ENCODE data around the gene TSPAN4.

Gene TSPAN4

DNA sequence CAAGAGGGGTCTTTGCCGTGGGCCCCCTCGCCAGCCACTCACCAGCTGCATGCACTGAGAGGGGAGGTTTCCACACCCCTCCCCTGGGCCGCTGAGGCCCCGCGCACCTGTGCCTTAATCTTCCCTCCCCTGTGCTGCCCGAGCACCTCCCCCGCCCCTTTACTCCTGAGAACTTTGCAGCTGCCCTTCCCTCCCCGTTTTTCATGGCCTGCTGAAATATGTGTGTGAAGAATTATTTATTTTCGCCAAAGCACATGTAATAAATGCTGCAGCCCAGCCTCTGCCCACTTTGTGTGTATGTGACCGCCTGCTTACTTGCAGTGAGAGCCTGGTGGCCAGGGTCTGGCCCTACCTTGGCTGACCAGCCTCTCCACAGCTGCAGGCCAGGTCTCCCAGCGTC lies 17.7 kb upstream of the TSPAN4 start:
- no peak for DNase-seq

DNA sequence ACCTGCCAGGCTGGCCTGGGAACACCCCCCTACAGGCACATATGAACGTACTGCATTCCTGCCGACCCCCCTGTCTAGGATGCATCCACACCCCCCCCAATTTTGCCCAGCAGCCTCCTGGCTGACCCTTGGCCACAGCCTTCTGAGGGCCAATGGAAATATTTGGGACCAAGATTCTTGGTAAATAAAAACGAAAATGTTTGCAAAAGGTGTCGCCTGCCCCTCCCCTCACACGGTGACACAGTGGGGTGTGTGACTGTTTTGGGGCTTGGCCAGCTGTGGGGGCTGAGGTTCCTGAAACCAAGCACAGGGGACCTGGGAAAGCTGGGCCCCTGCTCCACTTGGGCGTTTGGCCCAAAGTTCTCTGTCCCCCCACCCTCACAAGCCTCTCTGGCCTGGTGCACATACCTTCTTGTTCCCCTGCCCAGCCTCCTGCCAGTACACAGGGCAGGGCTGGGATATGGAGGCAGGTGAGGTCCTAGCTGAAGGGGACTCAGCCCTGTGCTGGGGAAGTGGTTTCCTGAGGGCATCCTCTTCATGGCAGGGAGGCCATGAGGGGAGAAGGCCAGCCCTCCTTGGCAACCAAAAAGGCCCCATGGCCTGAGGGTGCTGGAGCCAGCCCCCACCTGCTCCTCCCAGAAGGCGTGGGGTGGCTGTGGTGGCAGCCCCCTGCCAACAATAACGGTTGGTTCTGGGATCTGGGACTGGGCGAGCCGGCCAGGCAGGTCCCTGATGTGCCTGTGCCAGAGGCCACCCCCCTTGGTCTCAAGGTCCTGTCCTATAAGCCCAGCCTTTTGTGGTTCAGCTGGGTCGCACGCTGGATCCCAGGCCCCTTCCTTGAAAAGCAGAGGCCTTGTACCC lies 17.1 kb upstream of the TSPAN4 start:
- no peak for DNase-seq

DNA sequence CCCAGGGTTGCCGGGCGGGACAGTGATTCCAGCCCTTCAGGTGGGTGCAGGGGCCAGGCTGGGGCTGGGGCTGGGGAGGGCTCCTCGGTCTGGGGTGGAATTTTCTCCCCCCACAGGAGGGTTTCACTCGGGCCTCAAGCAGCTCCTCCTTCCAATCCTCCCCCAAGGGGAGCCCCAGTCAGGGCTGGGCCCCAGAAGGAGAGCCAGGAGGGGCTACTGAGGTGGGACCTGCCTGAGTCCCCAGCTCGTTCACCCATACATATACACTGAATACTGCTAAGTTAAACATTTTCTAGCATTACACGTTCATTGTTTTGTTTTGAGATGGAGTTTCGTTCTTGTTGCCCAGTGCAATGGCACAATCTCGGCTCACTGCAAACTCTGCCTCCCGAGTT lies 16.4 kb upstream of the TSPAN4 start:
- no peak for DNase-seq

DNA sequence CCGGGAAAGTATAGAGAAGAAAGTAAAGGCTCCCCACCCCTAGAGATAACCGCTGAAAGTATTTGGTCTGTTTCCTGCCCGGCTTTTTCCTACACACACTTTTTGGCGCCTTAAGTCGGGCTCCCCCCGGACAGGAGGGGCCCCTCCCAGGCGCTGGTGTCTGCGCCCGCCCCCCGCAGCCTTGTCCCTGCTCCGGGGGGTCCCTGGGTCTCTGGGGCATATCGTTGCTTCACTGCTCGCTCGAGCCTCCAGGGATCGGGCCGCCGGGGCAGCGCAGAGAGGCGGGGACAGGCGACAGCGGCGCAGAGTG lies 15.9 kb upstream of the TSPAN4 start:
- no peak for DNase-seq

DNA sequence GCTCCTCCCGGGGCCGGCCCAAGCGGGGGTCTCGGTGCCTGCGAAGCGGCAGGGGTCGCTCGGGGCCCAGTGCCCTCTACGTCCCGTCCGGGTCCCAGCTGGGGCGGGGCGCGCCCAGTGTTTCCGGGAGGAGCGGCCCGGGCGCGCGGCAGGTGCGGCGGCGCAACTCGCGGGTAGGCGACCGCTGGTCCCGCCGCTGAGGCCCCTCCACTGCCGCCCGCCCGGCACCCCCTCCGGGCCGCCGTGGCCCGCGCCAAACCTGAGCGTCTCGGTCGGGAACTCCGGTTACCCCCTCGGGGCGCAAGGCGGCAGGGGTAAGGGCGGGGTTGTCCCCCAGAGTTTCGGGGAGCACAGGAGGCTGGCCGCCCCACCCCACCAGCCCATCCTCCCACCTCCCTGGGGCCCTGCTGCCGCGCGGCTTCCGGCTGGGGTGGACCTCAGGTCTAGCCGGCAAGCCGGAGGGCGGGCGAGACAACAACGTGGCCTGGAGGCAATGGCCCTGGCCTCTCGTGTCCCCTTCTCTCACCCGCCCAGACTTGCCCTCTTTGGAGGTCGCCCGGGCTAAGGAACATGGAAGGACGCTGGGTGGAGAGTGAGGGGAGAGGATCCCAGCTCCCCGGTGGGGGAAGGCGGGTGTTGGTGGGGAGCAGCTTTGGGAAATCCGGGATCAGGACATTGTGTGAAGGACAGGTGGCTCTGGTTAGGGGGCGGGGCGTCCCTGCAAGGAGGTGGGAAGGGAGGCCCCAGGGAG lies 15.3 kb upstream of the TSPAN4 start:
- DNase-seq = no peak

DNA sequence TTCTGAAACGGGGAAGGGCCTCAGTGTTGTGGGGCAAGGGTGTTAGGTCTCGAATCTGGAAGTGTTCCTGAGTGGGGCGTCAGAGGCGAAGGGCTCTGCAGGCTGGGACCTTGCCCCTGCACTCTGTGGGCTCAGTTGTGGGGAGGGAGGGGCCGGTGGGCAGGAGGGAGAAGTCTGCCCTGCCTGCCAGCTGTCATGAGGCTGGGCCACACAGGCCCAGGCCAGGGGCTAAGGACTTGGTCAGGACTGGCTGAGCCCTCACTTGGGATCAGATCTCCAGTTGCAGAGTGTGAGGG lies 14.8 kb upstream of the TSPAN4 start, which contains the start of gene CRACR2B:
Gene CRACR2B (plus strand): TSS at position 23 of the 296 bp plus-strand sequence. CDS start 689 bp downstream, outside the sequence.
- no peak for DNase-seq

DNA sequence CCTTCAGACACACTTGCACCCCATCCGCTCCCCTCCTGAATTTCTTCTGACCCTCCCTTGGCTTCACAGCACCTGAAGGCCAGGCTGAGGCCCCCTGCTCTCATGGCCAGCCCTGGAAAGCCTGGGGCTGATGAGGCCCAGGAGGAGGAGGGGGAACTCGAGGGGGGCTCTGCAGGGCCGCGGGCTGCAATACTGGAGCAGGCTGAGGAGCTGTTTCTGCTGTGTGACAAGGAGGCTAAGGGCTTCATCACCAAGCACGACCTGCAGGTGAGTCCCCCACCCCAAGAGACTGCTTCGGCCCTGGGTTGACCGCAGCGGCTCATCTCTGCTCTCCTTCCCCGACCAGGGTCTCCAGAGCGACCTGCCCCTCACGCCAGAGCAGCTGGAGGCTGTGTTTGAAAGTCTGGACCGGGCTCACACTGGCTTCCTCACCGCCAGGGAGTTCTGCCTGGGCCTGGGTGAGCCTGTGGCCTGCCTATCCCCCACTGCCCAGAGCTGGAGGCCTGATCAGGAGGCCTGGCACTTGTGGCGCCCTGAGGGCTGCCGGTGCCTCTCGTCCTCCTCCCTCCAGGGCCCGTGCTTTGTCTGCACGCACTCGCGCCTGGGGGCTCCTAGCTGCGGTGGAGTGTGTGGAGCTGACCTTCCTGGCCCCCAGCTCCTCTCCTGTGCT lies 14.0 kb upstream of the TSPAN4 start:
- no peak for DNase-seq

DNA sequence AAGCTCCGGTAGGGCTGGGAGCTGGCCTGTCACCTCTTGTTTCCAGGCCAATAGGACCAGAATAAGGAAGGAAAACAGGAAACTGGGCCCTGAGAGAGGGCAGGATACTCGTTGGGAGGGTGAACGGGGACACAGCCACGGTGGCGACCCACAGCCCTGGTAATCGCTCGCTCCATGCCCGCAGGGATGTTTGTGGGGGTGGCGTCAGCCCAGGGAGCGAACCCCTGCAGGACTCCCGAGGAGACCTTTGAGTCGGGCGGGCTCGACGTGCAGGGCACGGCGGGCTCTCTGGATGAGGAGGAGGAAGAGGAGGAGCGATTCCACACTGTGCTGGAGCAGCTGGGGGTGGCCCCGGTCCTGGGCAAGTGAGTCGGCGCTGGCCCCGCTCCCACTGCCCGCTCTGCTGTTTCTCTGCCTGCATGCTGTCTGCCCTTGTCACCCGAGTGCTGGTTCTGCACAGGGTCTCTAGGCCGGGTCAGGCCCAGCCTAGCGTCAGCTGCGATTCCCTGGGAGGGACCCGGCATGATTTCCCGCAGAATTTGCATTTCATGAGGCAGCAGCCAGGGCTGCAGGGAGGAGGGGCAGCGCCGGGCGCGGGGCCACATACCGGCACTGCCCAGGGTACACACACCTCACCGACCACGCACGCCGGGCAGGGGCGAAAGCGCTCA lies 13.3 kb upstream of the TSPAN4 start:
- no peak for DNase-seq

DNA sequence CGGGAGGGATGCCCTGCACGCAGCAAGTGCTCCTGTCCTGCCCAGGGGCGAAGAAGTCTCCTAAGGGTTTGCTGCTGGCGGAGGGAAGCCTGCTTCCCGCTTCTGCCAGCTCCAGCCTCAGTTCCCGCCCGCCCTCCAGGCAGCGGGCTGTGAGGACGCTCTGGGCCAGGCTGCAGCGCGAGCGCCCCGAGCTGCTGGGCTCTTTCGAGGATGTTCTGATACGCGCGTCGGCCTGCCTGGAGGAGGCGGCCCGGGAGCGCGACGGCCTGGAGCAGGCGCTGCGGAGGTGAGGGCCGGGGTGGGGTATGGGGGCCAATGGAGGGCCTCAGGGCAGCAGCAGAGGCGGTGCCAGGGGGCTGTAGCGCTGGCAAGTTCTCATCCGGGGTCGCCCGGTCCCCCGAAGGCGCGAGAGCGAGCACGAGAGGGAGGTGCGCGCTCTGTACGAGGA lies 12.8 kb upstream of the TSPAN4 start:
- no peak for DNase-seq

DNA sequence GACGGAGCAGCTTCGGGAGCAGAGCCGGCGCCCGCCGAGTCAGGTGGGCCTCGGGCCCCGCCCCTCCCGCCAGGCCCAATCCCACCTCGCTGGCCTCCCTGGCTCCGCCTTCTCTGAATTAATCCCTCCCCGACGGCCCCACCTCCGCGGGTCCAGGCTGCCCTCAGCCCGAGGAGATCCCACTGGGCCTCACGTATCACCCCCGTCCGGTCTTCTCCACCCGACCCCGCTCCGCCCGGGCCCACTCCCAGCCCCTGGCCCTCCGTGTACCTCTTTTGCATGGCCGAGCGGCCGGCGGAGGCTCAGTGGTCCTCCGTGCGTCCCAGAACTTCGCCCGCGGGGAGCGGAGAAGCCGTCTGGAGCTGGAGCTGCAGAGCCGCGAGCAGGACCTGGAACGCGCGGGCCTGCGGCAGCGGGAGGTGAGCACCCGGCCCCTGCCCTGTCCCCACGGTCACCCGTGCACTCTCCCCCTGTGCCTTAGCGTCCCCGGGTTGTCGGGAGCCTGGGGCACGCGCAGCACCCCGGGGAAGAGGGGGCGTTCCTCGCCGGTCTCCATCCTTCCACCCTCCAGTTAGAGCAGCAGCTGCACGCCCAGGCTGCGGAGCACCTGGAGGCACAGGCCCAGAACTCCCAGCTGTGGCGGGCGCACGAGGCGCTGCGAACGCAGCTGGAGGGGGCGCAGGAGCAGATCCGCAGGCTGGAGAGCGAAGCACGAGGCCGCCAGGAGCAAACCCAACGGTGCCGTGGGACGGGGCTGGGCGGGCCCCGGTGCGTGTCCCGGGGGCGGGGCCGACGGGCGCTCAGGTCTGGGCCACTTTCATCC lies 12.1 kb upstream of the TSPAN4 start:
- peak; percentile 67 for DNase-seq

DNA sequence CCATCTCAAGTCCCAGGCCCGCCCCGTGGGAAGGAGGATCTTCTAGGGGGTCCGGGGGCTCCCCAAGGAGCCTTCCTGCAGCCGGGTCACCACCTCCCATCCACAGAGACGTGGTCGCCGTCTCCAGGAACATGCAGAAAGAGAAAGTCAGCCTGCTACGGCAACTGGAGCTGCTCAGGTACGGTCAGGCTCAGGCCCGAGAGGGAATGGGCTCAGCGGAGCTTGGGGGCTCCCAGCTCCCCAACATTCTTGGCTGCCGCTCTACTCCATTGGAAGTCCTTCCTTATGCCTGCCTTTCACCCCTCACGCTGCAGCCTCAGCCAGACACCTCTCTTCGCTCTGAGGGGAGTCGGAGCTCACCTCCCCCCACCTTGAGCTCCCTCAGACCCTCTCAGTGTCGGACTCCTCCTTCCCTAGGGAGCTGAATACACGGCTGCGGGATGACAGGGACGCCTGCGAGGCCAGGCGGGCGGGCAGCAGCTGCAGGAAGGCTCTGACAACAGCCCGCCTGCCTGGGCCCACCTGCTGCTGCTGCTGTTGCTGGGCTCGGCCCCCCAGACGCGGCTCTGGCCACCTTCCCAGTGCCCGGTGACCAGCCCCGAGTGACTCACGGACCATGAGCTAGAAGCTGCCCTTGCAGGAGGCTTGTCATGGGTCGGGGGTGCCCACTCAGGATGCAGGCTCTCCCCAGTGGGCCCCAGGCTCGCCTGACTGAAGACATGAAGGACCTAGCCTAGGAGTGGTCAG lies 11.4 kb upstream of the TSPAN4 start:
- DNase-seq = no peak

DNA sequence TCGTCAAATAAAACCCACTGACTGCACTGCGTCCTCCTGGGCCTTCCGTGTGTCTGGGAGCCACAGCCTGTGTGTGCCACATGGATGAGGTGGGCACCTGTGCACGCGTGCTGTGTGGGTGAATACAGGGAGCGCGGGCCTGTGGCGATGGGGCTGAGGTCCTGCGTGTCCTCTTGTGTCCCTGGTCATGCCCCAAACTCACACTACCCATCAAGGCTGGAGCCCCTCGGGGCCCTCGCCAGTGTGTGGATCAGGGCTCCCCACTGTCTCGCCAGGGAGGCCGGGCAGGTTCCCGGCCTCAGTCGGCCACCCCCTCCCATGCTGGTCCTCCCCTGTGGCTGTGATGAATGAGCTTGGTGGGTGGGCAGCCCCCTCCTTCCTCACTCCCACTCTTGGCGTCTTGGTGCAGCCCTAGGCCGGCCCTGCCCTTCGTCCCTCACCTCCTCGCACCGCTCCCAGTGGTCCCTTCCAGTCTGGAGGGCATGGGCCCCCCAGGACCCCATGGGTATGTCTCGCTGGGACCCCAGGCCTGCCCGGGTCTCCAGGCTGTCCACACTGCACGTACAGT lies 10.6 kb upstream of the TSPAN4 start:
- no peak for DNase-seq

DNA sequence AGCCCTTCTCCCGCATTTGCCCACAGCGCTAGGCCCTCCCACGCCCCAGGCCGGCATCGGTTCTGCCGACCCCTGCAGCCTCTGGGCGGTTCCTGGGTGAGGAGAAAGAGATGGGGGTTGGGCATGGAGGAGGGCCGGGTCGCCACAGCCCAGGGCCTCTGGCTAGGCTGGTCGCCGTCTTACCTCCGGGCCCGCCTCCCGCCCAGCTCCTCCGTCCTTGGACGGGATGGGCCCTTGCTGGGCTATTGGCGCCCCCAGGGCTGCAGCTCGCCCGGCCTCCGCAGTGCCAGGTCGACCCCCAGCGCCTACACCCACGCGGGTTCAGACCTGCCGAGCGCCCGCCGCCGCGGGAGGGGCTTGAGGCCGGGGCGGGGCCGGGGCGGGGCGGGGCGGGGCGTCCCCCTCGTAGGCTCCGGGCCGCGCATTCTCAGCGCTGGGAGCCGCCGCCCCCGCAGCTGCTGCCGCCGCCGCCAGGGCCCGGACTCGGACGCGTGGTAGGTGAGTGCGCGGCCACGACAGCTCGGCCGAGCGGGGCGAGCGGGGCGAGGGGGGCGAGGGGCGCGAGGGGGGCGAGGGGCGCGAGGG lies 10.0 kb upstream of the TSPAN4 start, which contains the start of gene CD151:
Gene CD151 (plus strand): TSS at position 424 of the 585 bp plus-strand sequence. CDS start 3,118 bp downstream, outside the sequence.
- DNase-seq = peak; percentile 44

DNA sequence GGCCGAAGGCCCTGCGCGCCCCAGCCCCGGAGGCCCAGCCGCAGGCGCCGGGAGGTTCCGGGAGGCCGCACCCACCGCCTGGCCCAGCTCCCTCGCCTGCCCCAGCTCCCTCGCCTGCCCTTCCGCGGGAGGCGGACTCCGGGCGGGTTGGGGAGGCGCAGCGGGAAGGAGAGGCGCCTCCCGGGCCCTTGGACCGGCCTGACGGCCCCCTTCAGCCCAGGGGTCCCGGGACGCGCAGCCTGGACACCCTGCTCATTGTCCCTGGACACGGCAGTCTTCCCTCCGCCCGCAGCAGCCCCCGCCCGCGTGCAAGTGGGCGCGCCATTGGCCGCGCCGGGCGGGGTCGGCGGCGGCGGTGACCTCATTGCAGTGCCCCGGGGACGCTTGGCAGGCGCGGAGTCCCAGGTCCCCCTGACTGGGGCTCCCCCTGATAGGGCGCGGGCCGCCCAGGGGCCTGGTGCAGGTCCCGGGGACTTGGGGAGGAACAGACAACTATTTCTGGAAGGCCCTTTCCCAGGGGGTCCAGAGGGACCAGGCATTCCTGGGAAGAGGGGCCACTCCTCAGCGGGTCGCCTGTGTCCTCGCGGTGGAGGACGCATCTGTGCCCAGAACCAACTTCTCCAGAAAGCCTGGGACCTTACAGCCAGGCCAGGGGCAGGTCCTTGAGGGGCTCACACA lies 9.4 kb upstream of the TSPAN4 start:
- peak; percentile 39 for DNase-seq

DNA sequence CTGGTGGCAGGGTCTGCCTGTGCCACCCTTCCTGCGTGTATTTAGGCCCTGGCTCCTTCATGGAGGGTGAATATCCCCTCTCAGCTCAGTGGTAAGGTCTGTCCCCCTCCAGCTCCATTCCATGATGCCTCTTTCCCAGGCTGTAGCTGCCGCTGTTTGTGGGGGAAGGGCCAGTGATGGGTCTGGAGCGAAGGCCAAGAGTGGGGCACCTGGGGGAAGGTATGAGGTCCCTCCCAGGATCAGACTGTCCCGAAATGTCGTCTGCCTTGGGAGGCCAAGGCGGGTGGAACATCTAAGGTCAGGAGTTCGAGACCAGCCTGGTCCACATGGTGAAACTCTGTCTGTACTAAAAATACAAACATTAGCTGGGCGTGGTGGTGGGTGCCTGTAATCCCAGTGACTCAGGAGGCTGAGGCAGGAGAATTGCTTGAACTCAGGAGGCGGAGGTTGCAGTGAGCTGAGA lies 8.8 kb upstream of the TSPAN4 start:
- DNase-seq = no peak

DNA sequence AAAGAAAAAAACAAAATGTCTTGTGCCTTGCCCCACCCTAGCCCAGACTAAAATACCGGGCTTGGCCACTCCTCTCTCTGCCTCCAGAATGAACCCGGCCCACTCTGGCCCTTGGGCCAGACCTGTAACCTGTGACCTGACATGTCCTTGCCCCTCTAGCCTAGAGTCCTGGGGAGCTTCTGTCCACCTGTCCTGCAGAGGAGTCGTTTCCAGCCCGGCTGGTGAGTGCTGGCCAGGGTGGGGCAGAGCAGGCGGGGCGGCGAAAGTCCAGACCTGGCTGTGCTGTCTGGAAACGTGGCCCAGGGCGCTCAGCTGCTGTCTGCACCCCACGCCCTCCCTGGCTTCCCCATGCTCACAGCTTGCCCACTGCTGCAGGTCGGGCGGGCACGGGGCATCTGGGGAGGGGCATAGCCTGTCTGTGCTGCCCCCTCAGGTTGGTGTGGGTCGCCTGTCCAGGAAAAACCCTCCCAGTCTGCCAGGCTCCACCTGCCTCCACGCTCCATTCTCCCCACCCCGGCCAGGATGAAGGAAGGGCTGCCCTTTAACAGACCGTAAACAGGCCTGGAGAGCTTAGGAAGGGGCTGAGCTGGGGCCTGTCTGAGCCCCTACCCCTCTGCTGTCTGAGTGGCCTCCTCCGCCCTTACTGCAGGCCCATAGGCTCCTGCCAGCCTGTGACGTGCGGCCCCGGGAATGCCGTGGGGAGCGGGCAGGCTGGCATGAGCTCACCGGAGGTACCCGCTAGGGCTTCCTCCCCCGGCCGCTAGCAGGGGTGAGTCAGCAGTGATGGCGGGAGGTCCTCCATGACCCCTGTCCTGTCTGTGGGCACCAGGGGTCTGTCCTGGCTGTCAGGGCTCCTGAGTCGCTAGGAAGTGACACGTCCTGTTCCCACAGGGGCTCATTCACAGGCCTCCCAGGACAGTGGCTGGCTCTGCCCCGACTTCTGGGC lies 8.0 kb upstream of the TSPAN4 start:
- no peak for DNase-seq

DNA sequence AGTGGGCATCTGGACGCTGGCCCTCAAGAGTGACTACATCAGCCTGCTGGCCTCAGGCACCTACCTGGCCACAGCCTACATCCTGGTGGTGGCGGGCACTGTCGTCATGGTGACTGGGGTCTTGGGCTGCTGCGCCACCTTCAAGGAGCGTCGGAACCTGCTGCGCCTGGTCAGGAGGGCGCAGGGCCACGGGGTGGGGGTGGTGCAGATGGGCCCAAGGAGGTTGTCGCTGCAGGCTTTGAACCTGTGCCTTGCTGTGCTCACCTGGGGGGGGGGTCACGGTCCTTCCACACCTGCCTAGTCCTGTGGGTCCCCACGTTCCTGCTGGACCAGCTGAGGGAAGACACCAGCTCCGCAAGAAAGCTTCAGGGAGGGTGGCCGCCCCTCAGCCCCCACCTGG lies 6.4 kb upstream of the TSPAN4 start:
- DNase-seq = no peak

DNA sequence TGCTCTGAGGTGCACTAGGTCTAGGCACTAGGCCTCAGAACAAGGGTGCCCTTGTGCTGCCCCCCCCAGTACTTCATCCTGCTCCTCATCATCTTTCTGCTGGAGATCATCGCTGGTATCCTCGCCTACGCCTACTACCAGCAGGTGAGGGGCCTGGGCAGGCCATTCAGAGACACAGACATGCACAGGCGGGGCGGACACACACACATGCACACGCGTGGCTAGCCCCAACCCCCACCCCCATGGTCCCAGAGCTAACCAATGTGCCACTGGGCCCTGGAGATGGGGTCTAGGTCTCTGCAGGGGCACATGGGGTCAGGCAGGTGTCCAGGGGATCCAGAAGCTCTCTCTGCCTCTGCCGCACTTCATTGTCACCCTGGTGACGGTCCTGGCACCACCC lies 6.0 kb upstream of the TSPAN4 start:
- no peak for DNase-seq

All from CD4-positive, alpha-beta T cell treated with Interleukin-17A for 1 hour (primary cell).